Duodenal mucosa (tissue), 2 donors: ENCODE measurements around the gene RPL41.
A peak's percentile ranks its signal among the peaks of the same experiment; 100 is the strongest.

Experiments
- H3K27ac ChIP-seq: one replicate; pipeline ENCODE4 v1.7.0; 2013; ENCODE audit warnings: low read depth, low read length
- H3K27me3 ChIP-seq, 2 donors: one replicate each; pipeline ENCODE4 v1.7.0; 2013; ENCODE audit warnings: low read length in 2 of 2, control low read depth in 1 of 2; ENCODE audit not compliant: insufficient read depth in 2 of 2, control insufficient read depth in 1 of 2
- H3K36me3 ChIP-seq, 2 donors: one replicate each; pipeline ENCODE4 v1.7.0; 2013; ENCODE audit warnings: low read length in 2 of 2, control low read depth in 1 of 2; ENCODE audit not compliant: insufficient read depth in 2 of 2, control insufficient read depth in 1 of 2
- H3K4me1 ChIP-seq, 2 donors: one replicate each; pipeline ENCODE4 v1.7.0; 2013; ENCODE audit warnings: low read length in 2 of 2, control low read depth in 1 of 2; ENCODE audit not compliant: insufficient read depth in 2 of 2, control insufficient read depth in 1 of 2
- H3K4me3 ChIP-seq, 2 donors: one replicate each; pipeline ENCODE4 v1.7.0; 2013; ENCODE audit warnings: low read length in 2 of 2, low read depth in 1 of 2
- H3K9ac ChIP-seq, 2 donors: one replicate each; pipeline ENCODE4 v1.7.0; 2013; ENCODE audit warnings: low read length in 2 of 2, low read depth in 1 of 2
- H3K9me3 ChIP-seq, 2 donors: one replicate each; pipeline ENCODE4 v1.7.0; 2013; ENCODE audit warnings: low read length in 2 of 2, control low read depth in 1 of 2; ENCODE audit not compliant: control insufficient read depth in 1 of 2

The RPL41 gene

DNA sequence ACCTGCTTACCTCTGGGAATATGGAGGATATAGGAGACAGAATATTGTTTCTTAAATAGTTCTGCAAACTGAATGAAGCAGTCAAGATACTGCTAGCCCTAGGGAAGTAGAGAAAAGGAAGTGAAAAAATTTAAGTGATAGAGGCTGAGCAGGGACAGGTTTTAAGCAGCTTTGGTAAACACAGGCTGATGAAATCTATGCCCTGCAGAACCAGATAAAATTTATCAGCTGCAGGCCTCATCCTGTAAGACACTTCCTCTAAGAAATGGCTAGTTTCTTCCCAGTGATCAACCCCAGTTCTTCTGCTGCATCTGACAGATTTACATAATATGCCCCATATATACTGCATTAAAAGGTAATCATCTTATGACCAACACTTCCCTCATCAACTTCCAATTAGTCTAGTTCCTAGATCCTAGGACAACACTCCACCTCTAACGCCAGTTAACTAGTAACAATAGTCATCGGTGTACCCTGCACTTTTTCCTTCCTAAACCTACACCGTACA is 10.4 kb downstream of the RPL41 start:
- Histone ChIP-seq H3K4me3 (peak overlapping the region; percentile 57 to 61), H3K4me1 (peaks cover 26 to 39% of the 10 kb centered on the region in 2 donors), H3K36me3 (peaks cover 12 to 24% of the 10 kb centered on the region in 2 donors), H3K9ac (peak overlapping the region; percentile 45 to 94), H3K27me3 (no peaks in the 10 kb centered on the region), H3K9me3 (no peaks in the 10 kb centered on the region), H3K27ac (peak overlapping the region; percentile 62)

DNA sequence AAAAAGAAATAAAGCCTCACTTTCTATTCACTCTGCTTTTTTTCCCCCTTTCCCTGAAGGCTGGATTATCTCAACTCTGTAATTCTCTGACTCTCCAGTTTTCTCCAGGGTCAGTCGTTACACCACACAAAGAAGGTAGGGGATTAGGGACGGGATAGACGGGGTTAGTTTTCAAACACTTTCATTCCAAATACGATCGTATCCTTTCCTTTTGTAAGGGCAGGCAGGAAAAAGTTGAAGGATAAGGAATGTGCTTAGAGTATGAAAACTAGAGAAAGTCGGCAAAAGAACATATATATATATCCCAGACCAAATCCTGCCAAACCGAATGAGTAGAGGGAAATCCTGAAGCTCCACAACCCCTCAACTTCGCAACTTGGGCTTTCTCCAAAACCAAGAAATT is 11.1 kb downstream of the RPL41 start:
- H3K4me3 ChIP-seq: peak overlapping the region; percentile 57 to 61
- H3K9ac ChIP-seq: peak overlapping the region; percentile 45 to 94
- H3K27ac ChIP-seq: peak overlapping the region; percentile 48
- no peaks in the 10 kb centered on the region for H3K27me3 ChIP-seq
- H3K4me1 ChIP-seq: peaks cover 26 to 39% of the 10 kb centered on the region in 2 donors
- H3K9me3 ChIP-seq: no peaks in the 10 kb centered on the region
- peaks cover 19 to 24% of the 10 kb centered on the region in 2 donors for H3K36me3 ChIP-seq

DNA sequence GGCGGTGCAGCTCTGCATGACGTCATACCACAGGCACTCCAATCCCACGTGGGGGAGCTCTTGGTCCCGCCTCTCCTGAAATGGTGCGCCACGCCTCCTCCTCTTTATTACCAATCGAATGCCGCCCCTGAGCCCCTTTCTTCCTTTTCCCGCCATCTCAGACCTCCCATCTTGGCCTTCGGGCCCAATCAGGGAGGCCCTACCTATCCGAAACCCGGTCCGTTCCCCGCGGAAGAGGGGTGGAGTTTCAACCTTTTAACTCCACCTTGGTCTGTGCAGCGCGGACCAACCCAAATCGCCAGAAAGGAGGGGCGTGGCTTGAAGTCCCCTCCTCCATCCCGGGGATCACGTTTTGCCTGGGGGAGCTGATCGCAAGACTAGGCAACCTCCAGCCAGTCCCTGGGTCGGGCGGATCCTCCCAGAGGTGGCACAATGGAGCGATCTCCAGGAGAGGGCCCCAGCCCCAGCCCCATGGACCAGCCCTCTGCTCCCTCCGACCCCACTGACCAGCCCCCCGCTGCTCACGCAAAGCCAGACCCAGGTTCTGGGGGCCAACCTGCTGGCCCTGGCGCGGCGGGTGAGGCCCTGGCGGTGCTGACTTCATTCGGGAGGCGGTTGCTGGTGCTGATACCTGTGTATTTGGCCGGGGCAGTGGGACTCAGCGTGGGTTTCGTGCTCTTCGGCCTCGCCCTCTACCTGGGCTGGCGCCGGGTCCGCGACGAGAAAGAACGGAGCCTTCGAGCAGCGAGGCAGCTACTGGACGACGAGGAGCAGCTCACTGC is 11.6 kb downstream of the RPL41 start, which contains the start of gene ESYT1:
TSS of gene ESYT1 (plus strand) at position 380 of the 782 bp plus-strand sequence. CDS start at position 433, 53 bp downstream.
- H3K4me3 ChIP-seq: peak within 1 kb of the TSS; percentile 88 to 92
- H3K36me3 ChIP-seq: peaks cover 20 to 25% of the 10 kb centered on the region in 2 donors
- no peaks in the 10 kb centered on the region for H3K9me3 ChIP-seq
- no peaks in the 10 kb centered on the region for H3K27me3 ChIP-seq
- peak within 1 kb of the TSS; percentile 84 to 94 for H3K9ac ChIP-seq
- H3K27ac ChIP-seq: peak within 1 kb of the TSS; percentile 76
- peaks cover 26 to 39% of the 10 kb centered on the region in 2 donors for H3K4me1 ChIP-seq

GRCh38 chr12:56128670-56129205 is 12.3 kb downstream of the RPL41 start:
- H3K9ac ChIP-seq: peak overlapping the region; percentile 84 to 94
- H3K9me3 ChIP-seq: no peaks in the 10 kb centered on the region
- H3K4me3 ChIP-seq: peak overlapping the region; percentile 88 to 92
- H3K27me3 ChIP-seq: no peaks in the 10 kb centered on the region
- peaks cover 24 to 31% of the 10 kb centered on the region in 2 donors for H3K36me3 ChIP-seq
- H3K27ac ChIP-seq: peak overlapping the region; percentile 76
- H3K4me1 ChIP-seq: peaks cover 26 to 39% of the 10 kb centered on the region in 2 donors

DNA sequence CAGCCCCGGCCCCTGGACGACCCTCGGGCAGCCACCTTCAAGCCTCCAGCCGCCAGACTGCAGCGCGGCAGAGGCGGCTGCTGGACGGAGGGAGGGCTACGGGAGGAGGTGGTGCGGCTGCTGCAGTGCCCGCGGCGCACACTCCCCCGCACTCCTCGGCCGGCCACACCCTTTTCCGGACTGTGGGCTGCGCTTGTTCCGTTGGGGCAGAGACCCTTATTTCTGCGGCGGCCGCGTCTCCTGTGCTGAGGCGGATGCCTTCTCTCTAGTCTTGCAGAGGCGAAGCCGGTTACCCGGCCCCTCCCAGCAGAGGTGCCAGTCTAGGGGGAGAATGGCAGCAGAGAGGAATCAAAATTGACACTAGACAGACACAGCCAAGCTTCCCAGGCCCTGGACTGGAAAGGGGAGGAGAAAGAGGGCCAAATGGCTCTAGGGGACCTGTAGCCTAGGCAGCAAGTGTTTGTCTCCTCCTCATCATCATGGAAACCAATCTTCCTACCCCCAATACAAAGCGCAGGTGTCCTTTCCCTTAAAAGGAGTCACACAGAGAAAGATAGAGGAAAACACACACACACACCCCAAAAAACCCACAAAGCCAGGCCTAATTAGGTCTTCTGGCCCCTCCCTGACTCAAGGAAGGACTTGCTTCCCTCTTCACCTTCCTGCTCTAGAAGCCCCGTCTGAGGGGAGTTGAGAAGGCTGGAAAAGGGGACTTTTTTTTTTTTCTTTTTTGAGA is 12.9 kb downstream of the RPL41 start:
- Histone ChIP-seq H3K9me3 (no peaks in the 10 kb centered on the region), H3K27ac (peak overlapping the region; percentile 45), H3K36me3 (peaks cover 30 to 38% of the 10 kb centered on the region in 2 donors), H3K4me3 (peak overlapping the region; percentile 88 to 92), H3K27me3 (no peaks in the 10 kb centered on the region), H3K9ac (peak overlapping the region; percentile 84 to 94), H3K4me1 (peaks cover 26 to 39% of the 10 kb centered on the region in 2 donors)

DNA sequence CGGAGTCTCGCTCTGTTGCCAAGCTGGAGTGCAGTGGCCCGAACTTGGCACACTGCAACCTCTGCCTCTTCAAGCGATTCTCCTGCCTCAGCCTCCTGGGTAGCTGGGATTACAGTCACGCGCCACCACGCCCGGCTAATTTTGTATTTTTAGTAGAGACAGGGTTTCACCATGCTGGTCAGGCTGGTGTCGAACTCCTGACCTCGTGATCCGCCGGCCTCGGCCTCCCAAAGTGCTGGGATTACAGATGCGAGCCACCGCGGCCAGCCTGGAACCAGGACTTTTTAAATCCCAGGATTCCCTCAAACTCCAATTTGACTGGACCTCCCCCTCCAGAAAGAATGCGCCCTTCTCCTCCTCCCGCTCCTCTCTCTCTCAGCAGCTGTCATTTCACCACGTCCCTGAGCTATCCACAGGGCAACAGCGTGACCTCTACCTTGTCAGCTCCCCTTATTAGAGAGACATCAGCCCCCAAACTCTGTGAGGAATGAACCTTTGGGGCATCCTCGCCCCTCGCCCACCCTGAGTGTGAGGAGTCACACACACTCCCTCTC is 13.6 kb downstream of the RPL41 start:
- Histone ChIP-seq H3K27ac (no peak overlapping the region), H3K9me3 (no peaks in the 10 kb centered on the region), H3K27me3 (no peaks in the 10 kb centered on the region), H3K4me1 (peaks cover 26 to 39% of the 10 kb centered on the region in 2 donors), H3K9ac (peak overlapping the region in 1 of 2 donors; percentile 94), H3K4me3 (peak overlapping the region; percentile 88 to 92), H3K36me3 (peaks cover 32 to 38% of the 10 kb centered on the region in 2 donors)

DNA sequence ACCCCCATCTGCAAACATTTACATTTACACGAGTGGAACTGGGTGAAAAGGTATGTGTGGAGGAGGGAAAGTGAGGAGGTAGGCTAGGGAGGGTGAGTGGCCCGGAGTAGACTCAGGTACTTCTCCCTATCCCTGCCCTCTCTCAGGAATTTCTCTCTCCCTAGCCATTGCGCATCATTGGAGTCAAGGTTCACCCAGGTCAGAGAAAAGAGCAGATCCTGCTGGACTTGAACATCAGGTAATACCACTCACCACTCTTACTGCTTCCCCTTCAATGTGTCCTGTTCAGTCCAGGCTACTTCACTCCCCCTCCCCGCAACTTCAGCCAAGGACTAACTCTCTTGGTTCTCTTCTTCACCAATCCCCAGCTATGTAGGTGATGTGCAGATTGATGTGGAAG is 14.4 kb downstream of the RPL41 start:
- Histone ChIP-seq H3K27me3 (no peaks in the 10 kb centered on the region), H3K36me3 (peaks cover 32 to 41% of the 10 kb centered on the region in 2 donors), H3K9me3 (no peaks in the 10 kb centered on the region), H3K27ac (no peak overlapping the region), H3K4me1 (peaks cover 20 to 33% of the 10 kb centered on the region in 2 donors), H3K4me3 (no peak overlapping the region), H3K9ac (no peak overlapping the region)

GRCh38 chr12:56134897-56135296 is 18.5 kb downstream of the RPL41 start:
- Histone ChIP-seq H3K36me3 (peaks cover 50 to 67% of the 10 kb centered on the region in 2 donors), H3K4me1 (peaks cover 0 to 4% of the 10 kb centered on the region in 2 donors), H3K4me3 (no peak overlapping the region), H3K27me3 (no peaks in the 10 kb centered on the region), H3K27ac (no peak overlapping the region), H3K9ac (no peak overlapping the region), H3K9me3 (no peaks in the 10 kb centered on the region)

DNA sequence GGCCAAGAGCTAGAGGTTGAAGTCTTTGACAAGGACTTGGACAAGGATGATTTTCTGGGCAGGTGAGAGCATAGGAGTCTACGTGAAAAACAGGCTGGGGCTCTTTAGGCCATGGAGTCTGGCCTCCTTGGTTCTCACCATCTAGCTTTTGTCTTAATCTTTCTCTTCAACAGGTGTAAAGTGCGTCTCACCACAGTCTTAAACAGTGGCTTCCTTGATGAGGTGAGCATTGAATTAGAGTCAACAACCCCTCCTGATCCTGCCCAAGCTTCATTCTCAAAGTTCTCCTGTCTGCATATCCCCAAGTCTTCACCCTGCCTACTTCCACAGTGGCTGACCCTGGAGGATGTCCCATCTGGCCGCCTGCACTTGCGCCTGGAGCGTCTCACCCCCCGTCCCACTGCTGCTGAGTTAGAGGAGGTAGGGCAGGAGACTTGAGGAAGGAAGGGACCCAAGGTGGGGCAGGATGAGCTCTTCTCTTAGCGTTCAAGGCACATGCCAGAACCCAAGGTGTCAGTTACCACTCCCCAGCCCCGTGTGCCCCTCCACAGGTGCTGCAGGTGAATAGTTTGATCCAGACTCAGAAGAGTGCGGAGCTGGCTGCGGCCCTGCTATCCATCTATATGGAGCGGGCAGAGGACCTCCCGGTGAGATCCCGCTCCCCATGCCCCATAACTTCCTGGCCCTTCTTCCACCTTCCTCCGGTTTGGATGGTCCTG is 21.6 kb downstream of the RPL41 start:
- Histone ChIP-seq H3K4me1 (no peaks in the 10 kb centered on the region), H3K27ac (no peak overlapping the region), H3K36me3 (peaks cover 46 to 63% of the 10 kb centered on the region in 2 donors), H3K9ac (no peak overlapping the region), H3K9me3 (no peaks in the 10 kb centered on the region), H3K27me3 (no peaks in the 10 kb centered on the region), H3K4me3 (no peak overlapping the region)
